Suppressor macrophage treated with lipopolysaccharide for 1 hour (primary cell): ENCODE measurements around the gene TBC1D9.

Experiments
- DNase-seq, 3 donors: peaks; one replicate each; pipeline ENCODE4 v3.0.0-alpha.2; 2020 to 2022

The TBC1D9 gene

GRCh38 chr4:140720387-140721304, 35.5 kb downstream of the TBC1D9 start:
- peak; percentile 53 to 63 (median 56) for DNase-seq

DNA sequence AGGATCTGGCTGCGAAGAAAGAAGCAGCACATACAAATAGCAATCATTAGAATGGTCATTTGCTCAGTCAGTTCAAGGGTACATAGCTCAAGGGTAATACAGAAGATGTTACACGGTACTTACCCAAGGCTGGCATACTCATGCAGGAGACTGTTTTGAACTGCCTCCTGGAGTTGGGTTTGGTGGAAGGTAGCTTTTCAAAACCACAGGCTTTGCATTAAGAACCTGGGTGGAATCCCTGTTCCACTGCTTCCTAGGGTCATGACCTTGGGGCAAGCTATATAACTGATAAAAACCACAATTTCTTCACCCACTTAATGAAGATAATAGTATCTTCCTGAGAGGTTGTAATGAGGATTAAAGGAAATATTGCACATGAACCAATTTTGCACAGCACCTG, 36.5 kb downstream of the TBC1D9 start:
- peak in 1 of 3 donors; percentile 13 for DNase-seq

DNA sequence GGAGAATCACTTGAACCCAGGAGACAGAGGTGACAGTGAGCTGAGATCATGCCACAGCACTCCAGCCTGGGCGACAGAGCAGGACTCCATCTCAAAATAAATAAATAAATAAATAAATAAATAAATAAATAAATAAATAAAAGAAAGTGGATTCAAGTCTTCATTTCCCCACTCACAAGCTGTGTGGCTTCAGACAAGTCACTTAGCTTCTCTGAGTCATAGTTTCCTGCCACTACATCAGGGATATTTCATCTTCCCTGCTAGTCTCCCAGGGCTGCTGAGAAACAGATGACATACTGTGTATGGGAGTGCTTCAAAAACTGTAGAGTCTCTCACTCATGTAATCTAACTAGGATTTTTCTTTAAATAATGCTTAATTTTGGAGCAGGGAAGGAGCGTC, 37.2 kb downstream of the TBC1D9 start:
- peak; percentile 84 to 96 (median 89) for DNase-seq

DNA sequence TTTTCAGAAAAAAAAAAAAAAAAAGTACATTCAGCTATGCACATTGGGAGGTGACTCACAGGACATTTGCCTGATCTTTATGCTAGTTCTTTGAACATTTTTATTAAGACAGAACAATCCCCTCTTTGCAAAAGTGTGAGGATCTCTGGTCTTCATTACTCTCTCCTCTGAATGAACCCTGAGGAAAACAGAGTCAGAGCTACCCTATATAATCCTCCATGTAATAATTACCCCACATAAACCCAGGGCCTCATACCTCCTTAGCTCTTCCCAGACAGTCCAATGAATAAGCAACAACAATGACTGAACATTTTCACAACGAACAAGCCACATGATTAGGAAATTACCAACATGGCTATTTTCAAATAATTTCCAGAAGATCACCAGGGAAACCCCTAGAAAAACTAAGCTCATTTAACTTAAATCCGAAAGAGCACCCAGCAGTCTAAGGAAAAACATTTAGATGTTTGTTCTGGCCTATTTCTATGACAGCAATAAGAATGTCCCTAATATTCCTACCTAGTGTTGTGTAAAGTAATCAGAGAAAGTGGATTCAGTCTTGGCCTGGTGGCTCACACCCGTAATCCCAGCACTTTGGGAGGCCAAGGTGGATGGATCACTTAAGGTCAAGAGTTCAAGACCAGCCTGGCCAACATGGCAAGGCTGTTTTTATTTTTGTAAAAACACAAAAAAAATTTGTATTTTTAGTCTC, 37.8 kb downstream of the TBC1D9 start:
- peak; percentile 77 to 96 (median 94) for DNase-seq

DNA sequence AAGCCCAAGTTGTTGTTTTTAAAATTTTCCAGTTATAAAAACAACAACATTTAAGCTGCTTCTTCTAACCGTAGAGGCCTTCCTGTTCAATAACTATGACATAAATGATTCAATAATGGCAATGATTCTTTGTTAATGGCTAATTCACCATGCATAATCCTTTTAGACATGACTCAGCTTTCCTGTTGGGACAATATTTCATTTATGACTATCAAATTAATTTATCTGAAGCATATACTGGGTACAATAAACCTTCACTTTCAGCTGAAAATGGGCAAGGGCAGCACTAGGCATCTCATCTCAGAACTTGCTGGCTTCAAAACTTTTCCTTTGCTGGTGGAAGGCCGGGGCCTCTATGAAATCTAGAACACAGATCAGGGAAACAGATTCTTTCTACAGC, 38.9 kb downstream of the TBC1D9 start:
- DNase-seq, result no peak

- DNase-seq, result no peak
Measured at GRCh38 chr4:140715119-140715518, 41.1 kb downstream of the TBC1D9 start.

GRCh38 chr4:140711910-140712309, 44.3 kb downstream of the TBC1D9 start:
- DNase-seq, result no peak

- DNase-seq, result no peak
Measured at GRCh38 chr4:140710908-140711622, 45.1 kb downstream of the TBC1D9 start.

DNA sequence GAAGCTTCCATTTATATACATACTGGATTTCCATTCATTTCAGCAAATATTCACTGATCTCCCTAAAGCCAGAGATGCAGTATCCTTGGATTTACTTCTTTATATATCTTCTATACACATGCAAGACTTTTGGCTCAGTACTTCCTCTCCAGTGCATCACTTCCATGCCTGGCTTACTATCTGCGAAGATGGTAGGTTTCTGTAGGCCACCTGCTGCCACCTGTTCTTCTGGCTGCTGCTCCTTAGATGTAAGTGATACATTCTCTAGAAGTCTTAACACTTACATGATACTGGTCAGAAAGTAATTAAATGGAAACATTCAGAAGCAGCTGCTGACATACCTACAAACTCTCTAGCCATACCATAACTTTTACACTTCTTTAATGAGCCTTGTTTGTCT, 48.9 kb downstream of the TBC1D9 start:
- DNase-seq, result no peak

DNA sequence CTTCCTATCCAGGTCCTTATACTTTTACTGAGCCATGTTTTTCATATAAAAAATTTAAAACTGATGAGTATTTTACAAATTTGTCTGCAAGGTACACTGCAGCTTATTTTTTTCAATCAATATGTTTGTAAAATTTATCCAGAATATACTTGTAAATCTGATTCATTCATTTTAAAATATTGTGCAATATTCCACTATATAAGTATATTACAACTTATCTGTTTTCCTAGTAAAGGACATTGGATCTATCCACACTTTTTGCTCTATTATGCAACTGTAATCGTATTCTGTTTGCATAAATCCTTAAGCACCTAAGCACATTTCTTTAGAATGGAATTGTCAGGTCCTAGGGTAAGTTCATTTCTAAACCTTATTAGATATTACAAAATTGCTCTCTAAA, 49.5 kb downstream of the TBC1D9 start:
- no peak for DNase-seq

- no peak for DNase-seq
Measured at GRCh38 chr4:140706276-140706625, 49.9 kb downstream of the TBC1D9 start.

GRCh38 chr4:140705625-140706275, 50.4 kb downstream of the TBC1D9 start:
- DNase-seq, result no peak

- no peak for DNase-seq
Measured at GRCh38 chr4:140704964-140705363, 51.2 kb downstream of the TBC1D9 start.

- no peak for DNase-seq
Measured at GRCh38 chr4:140704392-140704960, 51.7 kb downstream of the TBC1D9 start.

DNA sequence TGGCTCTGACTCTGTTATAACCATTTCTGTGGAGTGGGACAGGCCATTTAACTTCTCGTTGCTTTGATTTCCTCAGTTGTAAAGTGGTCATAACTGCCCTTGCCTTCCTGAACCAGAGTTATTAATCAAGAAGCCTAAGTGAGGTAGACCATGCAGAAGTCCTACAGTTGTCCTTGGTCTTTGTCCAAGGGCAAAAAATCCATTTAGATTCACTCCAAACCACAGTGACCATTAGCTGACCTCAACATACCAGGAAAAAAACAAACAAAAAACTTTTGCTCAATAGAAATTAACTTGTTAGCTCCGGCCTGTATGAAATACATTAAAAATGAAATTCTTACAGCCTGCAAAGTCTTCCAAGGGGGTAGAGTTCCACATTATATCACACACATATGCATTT, 52.7 kb downstream of the TBC1D9 start:
- DNase-seq, result no peak

GRCh38 chr4:140702096-140702757, 54.0 kb downstream of the TBC1D9 start:
- DNase-seq, result no peak

DNA sequence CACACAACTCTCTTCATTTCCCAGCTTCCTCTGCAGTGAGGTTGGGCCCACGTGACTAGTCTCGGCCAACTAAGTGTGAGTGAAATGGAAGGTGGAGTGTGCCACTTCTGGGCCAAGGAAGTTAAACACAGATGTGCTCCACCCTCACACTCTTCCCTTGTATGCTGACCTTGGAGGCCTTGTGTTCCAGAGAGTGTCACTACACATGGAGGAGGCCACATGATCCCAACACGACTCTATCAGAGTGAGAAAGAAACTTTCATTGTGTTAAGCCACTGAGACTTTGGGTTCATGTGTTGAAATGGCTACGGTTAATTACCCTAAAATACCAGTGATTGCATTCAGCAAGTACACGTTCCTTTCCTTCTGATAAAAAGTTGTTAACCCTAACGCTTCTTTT, 55.1 kb downstream of the TBC1D9 start:
- DNase-seq, result no peak

DNA sequence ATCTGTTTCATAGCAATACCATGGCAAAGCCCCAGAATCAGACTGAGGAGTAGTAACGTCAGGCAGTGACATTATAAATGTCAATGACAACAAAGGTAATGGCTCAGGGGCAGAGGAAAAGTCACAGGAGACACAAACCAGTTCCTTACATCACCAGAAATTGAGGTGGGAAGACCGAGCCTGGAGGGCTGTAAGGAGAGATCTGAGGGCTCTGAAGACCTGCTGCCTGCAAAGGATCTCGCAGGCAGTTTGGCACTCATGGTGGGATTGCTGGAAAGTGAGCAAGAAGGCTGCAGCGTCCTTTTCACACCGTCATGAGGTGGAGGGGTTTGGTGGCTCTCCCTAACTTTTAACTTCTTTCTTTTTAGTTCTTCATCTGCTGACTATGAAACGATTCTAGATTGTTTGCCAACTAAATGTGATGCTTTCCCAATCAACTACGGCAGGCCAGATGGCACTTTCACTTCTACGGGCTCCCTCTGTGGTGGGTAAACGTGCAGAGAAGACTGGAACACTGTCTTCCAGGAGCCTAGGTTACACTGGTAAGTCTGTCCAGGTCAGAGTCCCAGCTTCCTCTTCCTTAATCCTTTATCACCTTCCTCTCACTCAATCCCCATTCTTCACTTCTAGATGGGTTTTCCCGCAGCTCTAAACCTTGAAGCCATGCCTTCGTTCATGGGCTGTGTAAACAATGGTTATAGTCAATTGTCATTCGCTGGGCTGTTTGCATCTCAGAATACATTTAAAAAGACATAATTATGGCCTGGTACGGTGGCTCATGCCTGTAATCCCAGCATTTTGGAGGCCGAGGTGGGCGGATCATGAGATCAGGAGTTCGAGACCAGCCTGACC, 58.2 kb downstream of the TBC1D9 start:
- DNase-seq, result peak in 1 of 3 donors; percentile 25

- DNase-seq, result no peak
Measured at GRCh38 chr4:140695483-140695882, 60.7 kb downstream of the TBC1D9 start.

DNA sequence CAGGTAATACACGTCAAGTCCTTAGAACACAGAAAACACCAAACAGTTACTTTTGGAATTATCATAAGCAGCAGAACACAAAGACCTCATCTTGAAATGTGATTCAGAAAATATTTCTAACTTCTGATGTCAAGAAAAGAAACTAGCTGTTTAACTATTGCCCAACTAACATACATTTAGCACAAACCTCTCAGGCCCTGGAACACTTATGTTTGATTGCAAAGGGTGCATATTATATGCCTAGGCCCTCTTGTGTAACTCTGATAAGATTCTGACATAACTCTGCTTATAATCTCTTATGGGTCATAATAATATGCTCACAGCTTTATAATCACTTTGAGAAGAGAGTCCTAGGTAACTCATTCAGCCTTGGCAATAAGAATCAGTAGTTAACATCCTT, 62.6 kb downstream of the TBC1D9 start:
- no peak for DNase-seq

- no peak for DNase-seq
Measured at GRCh38 chr4:140691369-140691768, 64.8 kb downstream of the TBC1D9 start.
